ENCODE results near the gene CELSR1. TPM values are rescaled to one million over a fixed set of nuclear protein-coding genes. Genes with fewer than 3 reads are reported as not detected.

The CELSR1 gene
- polyA plus RNA-seq, 1 experiment: 0.14 TPM

DNA sequence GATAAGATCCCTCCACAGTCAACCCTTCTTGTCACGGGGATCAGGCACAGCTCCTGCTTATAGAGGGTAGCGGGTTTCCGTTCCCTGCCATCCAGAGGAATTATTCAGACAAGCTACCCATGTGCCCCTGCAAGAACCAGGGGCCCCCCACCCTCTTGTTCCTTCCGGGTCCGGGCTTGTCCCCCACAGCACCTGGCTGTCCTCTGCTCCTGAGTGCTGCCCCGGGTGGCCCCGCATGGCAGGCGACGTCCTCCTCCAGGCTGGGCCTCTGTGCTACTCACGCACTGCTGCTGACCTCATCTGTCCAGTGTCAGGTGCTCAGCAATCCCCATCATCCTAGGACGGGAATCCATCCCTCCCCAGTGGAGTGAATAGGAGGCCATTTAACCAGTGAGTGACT is 24.7 kb downstream of the CELSR1 start:
- Histone ChIP-seq H3K9me3 (ENCODE audit: control insufficient read depth, insufficient read depth, low read length) (no peaks in the 10 kb centered on the region), H3K27ac (ENCODE audit: low read depth, low read length) (no peak overlapping the region), H3K27me3 (ENCODE audit: control insufficient read depth, insufficient read depth, low read length) (peaks cover 18% of the 10 kb centered on the region), H3K4me3 (ENCODE audit: low read depth, low read length) (no peak overlapping the region)
- TF ChIP-seq, protein P1, sequence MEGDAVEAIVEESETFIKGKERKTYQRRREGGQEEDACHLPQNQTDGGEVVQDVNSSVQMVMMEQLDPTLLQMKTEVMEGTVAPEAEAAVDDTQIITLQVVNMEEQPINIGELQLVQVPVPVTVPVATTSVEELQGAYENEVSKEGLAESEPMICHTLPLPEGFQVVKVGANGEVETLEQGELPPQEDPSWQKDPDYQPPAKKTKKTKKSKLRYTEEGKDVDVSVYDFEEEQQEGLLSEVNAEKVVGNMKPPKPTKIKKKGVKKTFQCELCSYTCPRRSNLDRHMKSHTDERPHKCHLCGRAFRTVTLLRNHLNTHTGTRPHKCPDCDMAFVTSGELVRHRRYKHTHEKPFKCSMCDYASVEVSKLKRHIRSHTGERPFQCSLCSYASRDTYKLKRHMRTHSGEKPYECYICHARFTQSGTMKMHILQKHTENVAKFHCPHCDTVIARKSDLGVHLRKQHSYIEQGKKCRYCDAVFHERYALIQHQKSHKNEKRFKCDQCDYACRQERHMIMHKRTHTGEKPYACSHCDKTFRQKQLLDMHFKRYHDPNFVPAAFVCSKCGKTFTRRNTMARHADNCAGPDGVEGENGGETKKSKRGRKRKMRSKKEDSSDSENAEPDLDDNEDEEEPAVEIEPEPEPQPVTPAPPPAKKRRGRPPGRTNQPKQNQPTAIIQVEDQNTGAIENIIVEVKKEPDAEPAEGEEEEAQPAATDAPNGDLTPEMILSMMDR (IDR thresholded peaks at IDR 0.05; ENCODE audit: low read depth, low read length): no peak
- ChIA-PET CTCF (no interaction called here), POLR2A (no interaction called here)
- DNase-seq (ENCODE audit: low read depth, low spot score): no peak

DNA sequence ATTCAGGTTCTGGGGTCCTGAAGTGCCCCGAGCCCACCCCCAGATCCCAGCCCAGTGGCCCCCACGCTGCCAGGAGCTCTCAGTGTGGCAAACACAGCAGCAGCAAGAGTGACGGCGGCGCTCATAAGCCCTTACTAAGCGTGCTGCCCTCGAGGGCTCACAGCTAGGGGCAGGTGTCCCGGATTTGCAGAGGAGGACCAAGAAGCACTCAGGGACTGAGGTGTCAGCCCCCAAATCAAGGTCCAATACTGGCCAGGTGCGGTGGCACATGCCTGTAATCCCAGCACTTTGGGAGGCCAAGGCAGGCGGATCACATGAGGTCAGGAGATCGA is 25.4 kb downstream of the CELSR1 start:
- H3K27ac ChIP-seq (ENCODE audit: low read depth, low read length): no peak overlapping the region
- no peaks in the 10 kb centered on the region for H3K9me3 ChIP-seq (ENCODE audit: control insufficient read depth, insufficient read depth, low read length)
- TF ChIP-seq, protein P1 (IDR thresholded peaks at IDR 0.05; ENCODE audit: low read depth, low read length): no peak
- no peak for DNase-seq (ENCODE audit: low read depth, low spot score)
- peaks cover 20% of the 10 kb centered on the region for H3K27me3 ChIP-seq (ENCODE audit: control insufficient read depth, insufficient read depth, low read length)
- H3K4me3 ChIP-seq (ENCODE audit: low read depth, low read length): no peak overlapping the region
- CTCF ChIA-PET: interaction anchor here (0.5 kb wide), 1 partner anchor 24 kb away, joined by 3 read pairs; no protein-coding TSS in a partner anchor
- POLR2A ChIA-PET: no interaction called here

DNA sequence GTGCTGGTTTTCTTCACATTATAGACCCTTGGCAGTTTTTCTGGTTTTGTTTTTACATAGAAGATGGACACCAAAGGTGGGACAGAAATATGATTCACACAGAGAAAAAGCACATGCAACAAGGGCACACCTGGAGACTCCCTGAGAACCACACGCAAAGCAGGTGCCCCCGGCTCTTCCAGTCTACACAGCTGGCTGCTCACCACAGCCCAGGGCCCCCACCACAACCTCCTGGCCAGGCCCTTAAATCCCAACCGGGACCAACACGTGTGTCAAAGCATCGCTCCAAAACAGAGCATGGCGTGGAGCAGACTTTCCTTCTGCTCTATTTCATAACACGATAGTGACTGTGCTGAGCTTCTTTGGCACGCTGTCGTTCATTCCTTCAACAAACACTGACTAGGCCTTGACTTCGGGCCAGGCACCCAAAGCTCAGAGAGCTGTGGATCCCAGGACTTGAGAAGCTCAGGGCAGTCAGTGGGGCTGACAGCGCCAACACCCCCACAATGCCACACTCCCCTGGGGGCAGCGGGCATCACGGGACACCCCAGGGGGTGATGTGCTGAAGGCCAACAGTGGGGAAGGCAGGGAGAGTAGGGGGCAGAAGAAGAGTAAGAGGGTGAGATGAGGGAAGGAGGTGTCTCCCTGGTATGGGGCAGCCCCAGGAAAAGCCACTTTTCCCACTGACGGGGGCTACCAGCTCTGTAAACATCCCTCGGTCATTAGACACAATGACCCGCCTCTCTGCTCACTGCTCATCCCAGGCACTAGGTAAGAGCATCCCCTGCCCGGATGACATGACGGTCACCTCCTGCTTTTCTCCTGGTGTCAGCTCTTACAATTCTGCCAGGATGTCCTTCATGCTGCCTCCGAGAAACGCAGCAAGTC is 26.0 kb downstream of the CELSR1 start:
- Histone ChIP-seq H3K9me3 (ENCODE audit: control insufficient read depth, insufficient read depth, low read length) (no peaks in the 10 kb centered on the region), H3K27me3 (ENCODE audit: control insufficient read depth, insufficient read depth, low read length) (peaks cover 20% of the 10 kb centered on the region), H3K4me3 (ENCODE audit: low read depth, low read length) (no peak overlapping the region), H3K27ac (ENCODE audit: low read depth, low read length) (no peak overlapping the region)
- POLR2A ChIA-PET: no interaction called here
- CTCF ChIA-PET: no interaction called here
- DNase-seq (ENCODE audit: low read depth, low spot score): no peak
- TF ChIP-seq, protein P1 (IDR thresholded peaks at IDR 0.05; ENCODE audit: low read depth, low read length): no peak

DNA sequence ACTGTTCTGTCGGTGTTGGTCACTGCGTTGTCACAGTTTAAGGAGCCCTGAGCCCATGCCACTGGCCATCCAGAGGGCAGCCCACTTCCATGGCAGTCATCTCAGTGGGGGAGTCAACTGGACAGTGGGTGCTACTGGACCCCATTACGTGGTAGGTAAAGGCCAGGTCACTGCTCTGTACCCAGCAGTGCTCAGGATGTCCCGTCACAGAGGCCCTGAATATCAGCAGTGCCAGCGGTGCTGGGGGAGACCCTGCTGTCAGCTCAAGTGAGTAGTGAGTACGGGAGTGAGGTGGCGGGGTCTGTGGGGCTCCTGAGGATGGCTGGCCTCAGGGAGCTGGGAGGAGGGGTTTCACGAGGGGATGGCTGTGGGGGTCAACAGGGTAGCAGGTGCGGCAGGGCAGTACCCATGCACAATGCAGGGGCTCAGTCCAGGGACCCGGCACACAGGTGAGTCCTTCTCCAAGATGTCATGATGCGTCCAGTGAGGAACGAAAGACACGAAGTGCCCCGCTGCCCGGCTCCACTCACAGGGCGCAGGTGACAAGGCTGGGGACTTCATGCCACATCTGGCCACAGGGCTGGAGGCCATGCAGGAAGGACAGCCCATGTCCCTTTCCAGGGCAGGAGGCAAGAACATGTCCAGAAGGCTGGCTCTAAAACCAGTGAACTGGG is 27.9 kb downstream of the CELSR1 start:
- CTCF ChIA-PET: no interaction called here
- Histone ChIP-seq H3K27me3 (ENCODE audit: control insufficient read depth, insufficient read depth, low read length) (peaks cover 20% of the 10 kb centered on the region), H3K9me3 (ENCODE audit: control insufficient read depth, insufficient read depth, low read length) (no peaks in the 10 kb centered on the region), H3K27ac (ENCODE audit: low read depth, low read length) (no peak overlapping the region), H3K4me3 (ENCODE audit: low read depth, low read length) (no peak overlapping the region)
- POLR2A ChIA-PET: interaction anchor here (0.7 kb wide), 1 partner anchor 16 kb away, joined by 3 read pairs; no protein-coding TSS in a partner anchor
- TF ChIP-seq, protein P1 (IDR thresholded peaks at IDR 0.05; ENCODE audit: low read depth, low read length): no peak
- no peak for DNase-seq (ENCODE audit: low read depth, low spot score)

DNA sequence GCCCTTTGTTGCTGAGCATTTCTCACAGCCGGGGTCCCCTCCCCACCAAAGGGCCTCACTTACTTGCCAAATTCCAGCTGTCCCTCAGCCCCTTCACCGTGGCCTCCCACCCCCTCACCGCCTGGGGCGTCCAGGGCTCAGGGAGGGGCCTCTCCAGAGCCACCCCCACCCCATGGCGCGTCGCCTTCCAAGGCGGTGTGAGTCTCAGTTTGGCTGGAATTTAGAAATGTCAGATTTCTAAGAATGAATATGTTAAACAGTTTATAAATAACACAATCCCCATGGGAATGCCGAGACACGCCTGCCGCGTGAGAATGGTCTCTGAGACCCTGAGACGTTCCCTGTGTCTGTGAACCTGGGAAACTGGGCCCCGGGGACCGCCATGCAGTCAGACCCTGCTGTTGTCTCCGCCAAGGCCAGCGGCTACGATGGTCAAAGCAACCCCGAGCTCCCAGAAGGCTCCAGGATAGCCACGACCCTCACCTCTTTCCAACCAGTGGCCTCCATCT is 28.9 kb downstream of the CELSR1 start:
- TF ChIP-seq, protein P1 (IDR thresholded peaks at IDR 0.05; ENCODE audit: low read depth, low read length): no peak
- H3K9me3 ChIP-seq (ENCODE audit: control insufficient read depth, insufficient read depth, low read length): no peaks in the 10 kb centered on the region
- no peak overlapping the region for H3K4me3 ChIP-seq (ENCODE audit: low read depth, low read length)
- no peak for DNase-seq (ENCODE audit: low read depth, low spot score)
- CTCF ChIA-PET: interaction anchor here (0.7 kb wide), 1 partner anchor 12 kb away, joined by 3 read pairs; no protein-coding TSS in a partner anchor
- no peak overlapping the region for H3K27ac ChIP-seq (ENCODE audit: low read depth, low read length)
- H3K27me3 ChIP-seq (ENCODE audit: control insufficient read depth, insufficient read depth, low read length): peaks cover 23% of the 10 kb centered on the region
- POLR2A ChIA-PET: interaction anchor here (0.6 kb wide), 1 partner anchor 121 kb away, joined by 3 read pairs; no protein-coding TSS in a partner anchor

Measured in AG04450 (cell line).